Mammary epithelial cell (primary cell): ENCODE data around the gene ANXA5.

ENCODE experiments used
- CTCF ChIP-seq, 2 donors: IDR thresholded peaks in 1 of 2; conservative IDR thresholded peaks in 1 of 2; 2 replicates each; pipeline ENCODE4 v1.5.1; 2011 to 2012; ENCODE audit warnings: inconsistent platforms in 2 of 2, low read length in 2 of 2, mild to moderate bottlenecking in 2 of 2, control low read depth in 1 of 2, low read depth in 1 of 2; ENCODE audit not compliant: insufficient read depth in 1 of 2; ENCODE audit errors: extremely low read depth in 1 of 2
- EZH2 ChIP-seq: IDR thresholded peaks from 2 replicates; pipeline ENCODE4 v1.6.1; 2012; ENCODE audit warnings: low read length, inconsistent platforms, borderline replicate concordance

DNA sequence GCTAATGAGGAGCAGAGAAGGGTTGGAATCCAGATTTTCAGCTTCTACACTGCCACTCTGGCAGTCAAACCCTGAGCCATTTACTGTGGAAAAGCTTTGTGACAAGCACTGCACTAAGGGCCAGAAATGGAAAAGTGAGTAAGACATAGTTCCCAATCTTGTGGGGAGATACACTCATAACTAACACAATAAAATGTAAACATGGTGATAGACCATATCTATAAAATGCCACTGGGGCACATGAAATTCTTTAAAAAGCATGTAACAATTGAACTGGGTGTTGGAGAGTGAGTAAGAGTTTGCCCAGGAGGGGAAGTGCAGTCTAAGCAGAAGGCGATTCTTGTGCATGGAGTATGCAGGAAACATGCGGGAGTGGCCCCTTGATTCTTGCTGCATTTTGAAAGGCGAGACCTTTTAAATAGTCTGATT, 32.0 kb upstream of the ANXA5 start:
- TF ChIP-seq CTCF (conservative IDR thresholded peaks at IDR 0.05 in 1 of 2, IDR thresholded peaks at IDR 0.05 in 1 of 2; ENCODE audit: extremely low read depth in 1 of 2, insufficient read depth in 1 of 2, low read depth in 1 of 2, low read length in 2 of 2) (no peak), EZH2 (no peak)
